ENCODE data around the gene ILRUN. TPM values are rescaled to one million over a fixed set of nuclear protein-coding genes. Genes with fewer than 3 reads are reported as not detected.

ILRUN gene
- 24.0 and 28.6 TPM in 2 replicates for total RNA-seq

GRCh38 chr6:34696739-34697543, at the start of gene ILRUN:
TSS of gene ILRUN (minus strand) at chr6:34696767. CDS start at chr6:34696603, 164 bp downstream.

Other genes with a start within 250 kb of the ILRUN start
- 0.09 TPM in 1 of 2 replicates, not detected in the other for gene PACSIN1, start 230.7 kb downstream of the ILRUN start, total RNA-seq
- gene SPDEF, start 140.4 kb downstream of the ILRUN start, total RNA-seq: not detected in 2 replicates
- 83.8 and 126 TPM in 2 replicates for gene SNRPC, start 60.7 kb upstream of the ILRUN start, total RNA-seq
- gene BLTP3A, start 95.3 kb upstream of the ILRUN start, total RNA-seq: 5.4 and 6.2 TPM in 2 replicates
- gene TAF11, start 191.3 kb upstream of the ILRUN start, total RNA-seq: 16.7 and 25.6 TPM in 2 replicates
- gene ANKS1A, start 192.5 kb upstream of the ILRUN start, total RNA-seq: 6.8 and 8.4 TPM in 2 replicates

All from pericardium fibroblast (primary cell).